ENCODE data around the gene SASH1.
A peak's percentile ranks its signal among the peaks of the same experiment; 100 is the strongest.

The SASH1 gene

GRCh38 chr6:148467926-148468325 is 125.3 kb downstream of the SASH1 start:
- DNase-seq (ENCODE audit: low spot score) = no peak
- Histone ChIP-seq H2AK5ac (ENCODE audit: low read depth, low read length) (no peak overlapping the region), H2BK120ac (ENCODE audit: low read depth, low read length) (no peak overlapping the region), H3K9me3 (replicated peaks in 1 of 2; ENCODE audit: control insufficient read depth in 2 of 2, insufficient read depth in 1 of 2, low read depth in 1 of 2, low read length in 2 of 2) (no peaks in the 10 kb centered on the region), H3K36me3 (replicated peaks in 1 of 2; ENCODE audit: control insufficient read depth in 2 of 2, insufficient read depth in 2 of 2, low read length in 2 of 2) (peaks cover 0 to 8% of the 10 kb centered on the region in 2 donors), H3K23ac (ENCODE audit: low read depth, low read length, poor library complexity) (no peak overlapping the region), H2BK5ac (ENCODE audit: low read length) (no peak overlapping the region), H3K4me1 (ENCODE audit: control insufficient read depth in 2 of 2, insufficient read depth in 1 of 2, low read depth in 1 of 2, low read length in 2 of 2) (peaks cover 2 to 10% of the 10 kb centered on the region in 2 donors), H3K4ac (ENCODE audit: low read length) (no peak overlapping the region), H3K4me2 (ENCODE audit: insufficient read depth, low read length, poor library complexity, severe bottlenecking) (no peak overlapping the region), H3K79me1 (ENCODE audit: low read depth, low read length) (no peaks in the 10 kb centered on the region), H2BK15ac (ENCODE audit: low read length) (no peak overlapping the region), H3K27ac (replicated peaks; ENCODE audit: low read length) (no peak overlapping the region), H4K91ac (ENCODE audit: low read depth, low read length, poor library complexity) (no peak overlapping the region), H4K8ac (ENCODE audit: low read depth, low read length) (no peak overlapping the region), H2BK12ac (ENCODE audit: low read length) (no peak overlapping the region), H3K9ac (ENCODE audit: low read depth, low read length, poor library complexity) (no peak overlapping the region), H3K4me3 (ENCODE audit: low read length in 2 of 2) (no peak overlapping the region), H3K18ac (ENCODE audit: low read length) (no peak overlapping the region), H3K14ac (ENCODE audit: low read length) (no peak overlapping the region), H2AFZ (ENCODE audit: low read length) (no peak overlapping the region), H3K27me3 (ENCODE audit: control insufficient read depth in 3 of 3, insufficient read depth in 3 of 3, low read depth in 1 of 3, low read length in 3 of 3) (no peaks in the 10 kb centered on the region)
- no CpG with 5 or more reads among the region's 4 CpGs for WGBS, 2 donors (ENCODE audit: extremely low coverage in 2 of 2, insufficient read length in 2 of 2, insufficient replicate concordance in 1 of 2)

GRCh38 chr6:148470156-148470555 is 127.5 kb downstream of the SASH1 start:
- Histone ChIP-seq H3K9me3 (replicated peaks in 1 of 2; ENCODE audit: control insufficient read depth in 2 of 2, insufficient read depth in 1 of 2, low read depth in 1 of 2, low read length in 2 of 2) (peaks cover 0 to 4% of the 10 kb centered on the region in 2 donors), H3K23ac (ENCODE audit: low read depth, low read length, poor library complexity) (no peak overlapping the region), H3K4ac (ENCODE audit: low read length) (no peak overlapping the region), H3K27ac (replicated peaks; ENCODE audit: low read length) (no peak overlapping the region), H2BK12ac (ENCODE audit: low read length) (no peak overlapping the region), H3K79me1 (ENCODE audit: low read depth, low read length) (no peaks in the 10 kb centered on the region), H3K18ac (ENCODE audit: low read length) (no peak overlapping the region), H3K36me3 (replicated peaks in 1 of 2; ENCODE audit: control insufficient read depth in 2 of 2, insufficient read depth in 2 of 2, low read length in 2 of 2) (peaks cover 0 to 29% of the 10 kb centered on the region in 2 donors), H2AFZ (ENCODE audit: low read length) (no peak overlapping the region), H3K4me3 (ENCODE audit: low read length in 2 of 2) (no peak overlapping the region), H3K14ac (ENCODE audit: low read length) (no peak overlapping the region), H3K4me1 (ENCODE audit: control insufficient read depth in 2 of 2, insufficient read depth in 1 of 2, low read depth in 1 of 2, low read length in 2 of 2) (peaks cover 2 to 10% of the 10 kb centered on the region in 2 donors), H3K4me2 (ENCODE audit: insufficient read depth, low read length, poor library complexity, severe bottlenecking) (no peak overlapping the region), H3K27me3 (ENCODE audit: control insufficient read depth in 3 of 3, insufficient read depth in 3 of 3, low read depth in 1 of 3, low read length in 3 of 3) (no peaks in the 10 kb centered on the region), H2BK5ac (ENCODE audit: low read length) (no peak overlapping the region), H2AK5ac (ENCODE audit: low read depth, low read length) (no peak overlapping the region), H4K8ac (ENCODE audit: low read depth, low read length) (no peak overlapping the region), H3K9ac (ENCODE audit: low read depth, low read length, poor library complexity) (no peak overlapping the region), H2BK15ac (ENCODE audit: low read length) (no peak overlapping the region), H2BK120ac (ENCODE audit: low read depth, low read length) (no peak overlapping the region), H4K91ac (ENCODE audit: low read depth, low read length, poor library complexity) (no peak overlapping the region)
- no CpG with 5 or more reads among the region's 8 CpGs for WGBS, 2 donors (ENCODE audit: extremely low coverage in 2 of 2, insufficient read length in 2 of 2, insufficient replicate concordance in 1 of 2)
- DNase-seq (ENCODE audit: low spot score) = no peak

- Histone ChIP-seq H3K18ac (ENCODE audit: low read length) (no peak overlapping the region), H3K4me2 (ENCODE audit: insufficient read depth, low read length, poor library complexity, severe bottlenecking) (no peak overlapping the region), H2BK120ac (ENCODE audit: low read depth, low read length) (no peak overlapping the region), H3K4me3 (ENCODE audit: low read length in 2 of 2) (no peak overlapping the region), H2BK12ac (ENCODE audit: low read length) (no peak overlapping the region), H3K4me1 (ENCODE audit: control insufficient read depth in 2 of 2, insufficient read depth in 1 of 2, low read depth in 1 of 2, low read length in 2 of 2) (peaks cover 2 to 10% of the 10 kb centered on the region in 2 donors), H3K79me1 (ENCODE audit: low read depth, low read length) (no peaks in the 10 kb centered on the region), H3K9me3 (replicated peaks in 1 of 2; ENCODE audit: control insufficient read depth in 2 of 2, insufficient read depth in 1 of 2, low read depth in 1 of 2, low read length in 2 of 2) (peaks cover 0 to 7% of the 10 kb centered on the region in 2 donors), H2BK15ac (ENCODE audit: low read length) (no peak overlapping the region), H4K91ac (ENCODE audit: low read depth, low read length, poor library complexity) (no peak overlapping the region), H3K14ac (ENCODE audit: low read length) (no peak overlapping the region), H2AFZ (ENCODE audit: low read length) (no peak overlapping the region), H3K36me3 (replicated peaks in 1 of 2; ENCODE audit: control insufficient read depth in 2 of 2, insufficient read depth in 2 of 2, low read length in 2 of 2) (peaks cover 2 to 36% of the 10 kb centered on the region in 2 donors), H2AK5ac (ENCODE audit: low read depth, low read length) (no peak overlapping the region), H3K4ac (ENCODE audit: low read length) (no peak overlapping the region), H3K9ac (ENCODE audit: low read depth, low read length, poor library complexity) (no peak overlapping the region), H2BK5ac (ENCODE audit: low read length) (no peak overlapping the region), H4K8ac (ENCODE audit: low read depth, low read length) (no peak overlapping the region), H3K23ac (ENCODE audit: low read depth, low read length, poor library complexity) (no peak overlapping the region), H3K27me3 (ENCODE audit: control insufficient read depth in 3 of 3, insufficient read depth in 3 of 3, low read depth in 1 of 3, low read length in 3 of 3) (peaks cover 0 to 2% (median 0%) of the 10 kb centered on the region in 3 experiments), H3K27ac (replicated peaks; ENCODE audit: low read length) (no peak overlapping the region)
- WGBS, 2 donors (ENCODE audit: extremely low coverage in 2 of 2, insufficient read length in 2 of 2, insufficient replicate concordance in 1 of 2) = no CpG with 5 or more reads among the region's 10 CpGs
- DNase-seq (ENCODE audit: low spot score) = no peak
Observed at GRCh38 chr6:148470606-148471465, 128.2 kb downstream of the SASH1 start.

GRCh38 chr6:148471624-148472159 is 129.1 kb downstream of the SASH1 start:
- no peak overlapping the region for H3K27ac ChIP-seq (replicated peaks; ENCODE audit: low read length)

More at GRCh38 chr6:148471624-148472159, 129.1 kb downstream of the SASH1 start:
- H2AK5ac ChIP-seq (ENCODE audit: low read depth, low read length) = no peak overlapping the region
- no peak overlapping the region for H3K4me3 ChIP-seq (ENCODE audit: low read length in 2 of 2)
- H3K4ac ChIP-seq (ENCODE audit: low read length) = no peak overlapping the region
- no peak overlapping the region for H4K8ac ChIP-seq (ENCODE audit: low read depth, low read length)
- H2BK15ac ChIP-seq (ENCODE audit: low read length) = no peak overlapping the region
- peak overlapping the region; percentile 54 for H3K18ac ChIP-seq (ENCODE audit: low read length)
- no peak overlapping the region for H4K91ac ChIP-seq (ENCODE audit: low read depth, low read length, poor library complexity)
- no peak overlapping the region for H2BK5ac ChIP-seq (ENCODE audit: low read length)
- H3K9me3 ChIP-seq (replicated peaks in 1 of 2; ENCODE audit: control insufficient read depth in 2 of 2, insufficient read depth in 1 of 2, low read depth in 1 of 2, low read length in 2 of 2) = peaks cover 0 to 7% of the 10 kb centered on the region in 2 donors
- H2BK12ac ChIP-seq (ENCODE audit: low read length) = no peak overlapping the region
- H3K27me3 ChIP-seq (ENCODE audit: control insufficient read depth in 3 of 3, insufficient read depth in 3 of 3, low read depth in 1 of 3, low read length in 3 of 3) = peaks cover 0 to 2% (median 0%) of the 10 kb centered on the region in 3 experiments
- DNase-seq (ENCODE audit: low spot score) = no peak
- H3K9ac ChIP-seq (ENCODE audit: low read depth, low read length, poor library complexity) = no peak overlapping the region
- H2BK120ac ChIP-seq (ENCODE audit: low read depth, low read length) = no peak overlapping the region
- H3K36me3 ChIP-seq (replicated peaks in 1 of 2; ENCODE audit: control insufficient read depth in 2 of 2, insufficient read depth in 2 of 2, low read length in 2 of 2) = peaks cover 2 to 44% of the 10 kb centered on the region in 2 donors
- WGBS, 2 donors (ENCODE audit: extremely low coverage in 2 of 2, insufficient read length in 2 of 2, insufficient replicate concordance in 1 of 2) = no CpG with 5 or more reads among the region's 9 CpGs
- H2AFZ ChIP-seq (ENCODE audit: low read length) = no peak overlapping the region
- no peak overlapping the region for H3K14ac ChIP-seq (ENCODE audit: low read length)
- H3K23ac ChIP-seq (ENCODE audit: low read depth, low read length, poor library complexity) = no peak overlapping the region
- no peaks in the 10 kb centered on the region for H3K79me1 ChIP-seq (ENCODE audit: low read depth, low read length)
- H3K4me1 ChIP-seq (ENCODE audit: control insufficient read depth in 2 of 2, insufficient read depth in 1 of 2, low read depth in 1 of 2, low read length in 2 of 2) = peaks cover 2 to 10% of the 10 kb centered on the region in 2 donors
- H3K4me2 ChIP-seq (ENCODE audit: insufficient read depth, low read length, poor library complexity, severe bottlenecking) = no peak overlapping the region
